Spleen (tissue), 13 donors: ENCODE measurements around the gene CITED2. TPM values are rescaled to one million over a fixed set of nuclear protein-coding genes. Genes with fewer than 3 reads are reported as not detected.

ENCODE experiments used
- DNase-seq: peaks from one replicate; pipeline ENCODE4 v3.0.0-alpha.2; 2020
- H3K27ac ChIP-seq, 8 donors: fragments of 200-600 bp; sonication (generic) in 7 of 8; 1 replicate in 4 of 8; 2 replicates in 4 of 8; pipeline versions ENCODE4 v1.5.0 to v1.8.0; 2016 to 2021; ENCODE audit warnings: inconsistent platforms in 4 of 8, mild to moderate bottlenecking in 4 of 8, moderate library complexity in 1 of 8
- H3K27me3 ChIP-seq, 7 donors: fragments of 200-600 bp; sonication (generic) in 6 of 7; replicated peaks in 1 of 7; 1 replicate in 4 of 7; 2 replicates in 3 of 7; pipeline versions ENCODE4 v1.5.0 to v1.8.0; 2016 to 2021; ENCODE audit warnings: inconsistent platforms in 3 of 7, mild to moderate bottlenecking in 1 of 7
- H3K36me3 ChIP-seq, 6 donors: fragments of 200-600 bp; sonication (generic) in 5 of 6; 1 replicate in 4 of 6; 2 replicates in 2 of 6; pipeline versions ENCODE4 v1.5.0 to v1.8.0; 2016 to 2021; ENCODE audit warnings: inconsistent platforms in 2 of 6
- H3K4me1 ChIP-seq, 6 donors: fragments of 200-600 bp; sonication (generic) in 5 of 6; 1 replicate in 3 of 6; 2 replicates in 3 of 6; pipeline versions ENCODE4 v1.5.0 to v1.8.0; 2016 to 2021; ENCODE audit warnings: inconsistent platforms in 3 of 6
- H3K4me3 ChIP-seq, 8 donors: fragments of 200-600 bp; sonication (generic) in 7 of 8; 1 replicate in 4 of 8; 2 replicates in 4 of 8; pipeline versions ENCODE4 v1.5.0 to v1.8.0; 2016 to 2021; ENCODE audit warnings: inconsistent platforms in 4 of 8, mild to moderate bottlenecking in 4 of 8, moderate library complexity in 2 of 8
- H3K9me3 ChIP-seq, 8 donors: fragments of 200-600 bp; sonication (generic) in 7 of 8; 1 replicate in 4 of 8; 2 replicates in 4 of 8; pipeline versions ENCODE4 v1.5.0 to v1.8.0; 2016 to 2021; ENCODE audit warnings: inconsistent platforms in 4 of 8
- POLR2A ChIP-seq, 3 donors: fragments of 450-650 bp; IDR thresholded peaks; one replicate each; pipeline ENCODE4 v1.5.1; 2017; ENCODE audit warnings: antibody characterized with exemption in 3 of 3, mild to moderate bottlenecking in 1 of 3
- POLR2AphosphoS5 ChIP-seq, 3 donors: sonication (generic); formaldehyde crosslinking; IDR thresholded peaks; one replicate each; pipeline ENCODE4 v1.5.1; 2017; ENCODE audit warnings: antibody characterized with exemption in 3 of 3
- WGBS, 5 donors: extraction: QIAGEN DNeasy Blood & Tissue Kit in 3 of 5; methylation state at CpG; one replicate each; pipeline versions ENCODE4 v1.1.5 to v1.1.7; 2013 to 2018; 5-methylcytosine and 5-hydroxymethylcytosine counted together
- intact Hi-C: fragments of 100-400 bp; cut with DNase I; formaldehyde crosslinking; loops from one replicate; pipeline ENCODE4 v1.15.0; 2023; ENCODE audit warnings: low total_unique reads
- long read RNA-seq, 2 donors: transcript quantifications; one replicate each; lab custom pipeline, GENCODE V29; 2026
- polyA plus RNA-seq, 3 donors: library from polyadenylated mRNA; stranded (reverse); fragments of 200-250 nt; gene quantifications; one replicate each; pipeline ENCODE4 v1.2.1, GENCODE V29; 2013
- total RNA-seq, 7 donors: library from RNA; depleted of rRNA in 3 of 7; stranded (reverse); fragments of >200 nt in 3 of 7; fragmentation: NEBNext Ultra II Directional in 4 of 7; extraction: Animal tissue kit (Norgen Biotek cat#: 25700) in 4 of 7; gene quantifications; one replicate each; pipeline versions ENCODE4 v1.1.0 to v1.2.1, GENCODE V29; 2016 to 2021
- TF ChIP-seq, protein P1 (sequence below), 11 experiments: fragments of 200-600 bp in 7 of 11; fragments of 450-650 bp in 4 of 11; sonication (generic) in 4 of 11; IDR thresholded peaks in 8 of 11; conservative IDR thresholded peaks in 3 of 11; 1 replicate in 7 of 11; 2 replicates in 4 of 11; pipeline versions ENCODE4 v1.4.0 to v1.8.0; 2016 to 2021; ENCODE audit warnings: antibody characterized with exemption in 11 of 11, inconsistent platforms in 4 of 11, mild to moderate bottlenecking in 1 of 11
- donor health status: healthy with polysubstance abuse.
- donor health status: DM: no; HTN: no; CAD: no; lungs with moderate emphysema.
- donor health status: DM: no; HTN: no; CAD: no.
- donor health status: Bipolar disorder and iron deficiency.
- donor health status: healthy.
- donor health status: DM: no; HTN: no; CAD: no.
- donor health status: DM: yes; HTN: yes; CAD: no.

CITED2 gene, protein sequence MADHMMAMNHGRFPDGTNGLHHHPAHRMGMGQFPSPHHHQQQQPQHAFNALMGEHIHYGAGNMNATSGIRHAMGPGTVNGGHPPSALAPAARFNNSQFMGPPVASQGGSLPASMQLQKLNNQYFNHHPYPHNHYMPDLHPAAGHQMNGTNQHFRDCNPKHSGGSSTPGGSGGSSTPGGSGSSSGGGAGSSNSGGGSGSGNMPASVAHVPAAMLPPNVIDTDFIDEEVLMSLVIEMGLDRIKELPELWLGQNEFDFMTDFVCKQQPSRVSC
- total RNA-seq (100 to 1,000 TPM in 6 of 7 donors, 10 to 100 TPM in 1; 63.5 to 213 (median 172) TPM), polyA plus RNA-seq (10 to 100 TPM; 12.9 to 34.6 (median 19.9) TPM)
- long read RNA-seq, donor 1, transcript CITED2-201 (2 exons, 2,354 nt), result major isoform, 92 of 92 reads
- long read RNA-seq, donor 1, partial matches to known transcripts, result 0 of 92 reads
- long read RNA-seq, donor 1, other reads (novel, unspliced or antisense), result 0 of 92 reads
- long read RNA-seq, donor 2, transcript CITED2-201 (2 exons, 2,354 nt), result major isoform, 75 of 75 reads
- long read RNA-seq, donor 2, partial matches to known transcripts, result 0 of 75 reads
- long read RNA-seq, donor 2, other reads (novel, unspliced or antisense), result 0 of 75 reads

DNA sequence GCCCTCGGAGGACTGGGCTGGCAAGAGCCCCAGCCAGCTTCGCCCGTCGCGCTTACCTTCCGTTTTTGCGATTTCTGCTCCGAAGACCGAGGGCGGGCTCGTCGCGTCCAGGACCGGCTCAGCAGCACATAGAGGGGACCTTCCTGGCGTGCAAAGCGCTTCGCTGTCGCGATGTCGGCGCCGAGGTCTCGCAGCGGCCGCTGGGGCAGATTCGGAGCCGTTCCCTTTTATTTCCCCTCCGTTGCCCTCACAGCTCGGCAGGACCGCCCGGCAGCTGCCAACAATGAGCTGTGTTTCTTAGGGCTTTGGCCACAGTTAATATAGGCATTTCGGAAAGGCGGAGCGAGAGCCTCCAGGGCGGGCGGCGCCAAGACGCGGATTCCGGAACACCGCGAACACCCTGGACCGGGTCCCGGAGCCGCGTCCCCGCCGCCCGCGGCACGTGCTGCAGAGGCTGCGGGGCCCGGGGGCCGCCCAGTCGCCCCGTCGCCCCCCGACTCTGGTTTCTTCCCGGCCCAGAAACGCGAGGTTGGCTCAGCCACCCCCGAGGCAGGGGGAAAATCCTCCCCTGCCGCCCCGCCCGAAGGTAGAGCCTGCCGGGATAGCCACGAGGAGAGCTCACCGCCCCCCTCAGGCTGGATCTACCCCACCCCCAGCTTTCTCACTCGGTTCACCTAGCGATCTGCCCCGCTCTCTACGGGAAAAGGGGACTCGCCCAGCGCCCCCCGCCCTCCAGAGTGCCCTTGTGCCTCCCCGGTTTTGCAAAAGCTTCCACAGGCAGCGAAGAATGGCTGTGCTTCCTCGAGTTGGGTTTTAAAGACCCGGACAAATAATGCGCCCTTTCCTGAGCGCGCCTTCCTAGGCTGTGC lies at the start of gene CITED2:
CITED2 (minus strand) TSS at position 292 of the 869 bp plus-strand sequence. CDS start 704 bp downstream, outside the sequence.
- WGBS, 5 donors, result 0 to 1% (median 0%) methylated on average over 51 to 82 of the region's 82 CpGs
- no peaks in the 10 kb centered on the region for H3K27me3 ChIP-seq
- H3K4me1 ChIP-seq, result peaks cover 17 to 51% (median 36%) of the 10 kb centered on the region in 6 donors
- H3K9me3 ChIP-seq, result no peaks in the 10 kb centered on the region
- intact Hi-C loops, result loop anchor here (5.0 kb wide), 1 partner anchor 1068 kb away; no protein-coding TSS in a partner anchor
- peaks cover 0 to 25% (median 0%) of the 10 kb centered on the region in 6 donors for H3K36me3 ChIP-seq
- peak within 1 kb of the TSS; percentile 95 to 99 (median 98) for H3K27ac ChIP-seq
- H3K4me3 ChIP-seq, result peak within 1 kb of the TSS; percentile 73 to 95 (median 88)
- DNase-seq, result peak; percentile 97
- TF ChIP-seq POLR2A (IDR thresholded peaks at IDR 0.05) (peak; percentile 97 to 99 (median 97)), POLR2AphosphoS5 (IDR thresholded peaks at IDR 0.05) (peak; percentile 100)
- TF ChIP-seq, protein P1, sequence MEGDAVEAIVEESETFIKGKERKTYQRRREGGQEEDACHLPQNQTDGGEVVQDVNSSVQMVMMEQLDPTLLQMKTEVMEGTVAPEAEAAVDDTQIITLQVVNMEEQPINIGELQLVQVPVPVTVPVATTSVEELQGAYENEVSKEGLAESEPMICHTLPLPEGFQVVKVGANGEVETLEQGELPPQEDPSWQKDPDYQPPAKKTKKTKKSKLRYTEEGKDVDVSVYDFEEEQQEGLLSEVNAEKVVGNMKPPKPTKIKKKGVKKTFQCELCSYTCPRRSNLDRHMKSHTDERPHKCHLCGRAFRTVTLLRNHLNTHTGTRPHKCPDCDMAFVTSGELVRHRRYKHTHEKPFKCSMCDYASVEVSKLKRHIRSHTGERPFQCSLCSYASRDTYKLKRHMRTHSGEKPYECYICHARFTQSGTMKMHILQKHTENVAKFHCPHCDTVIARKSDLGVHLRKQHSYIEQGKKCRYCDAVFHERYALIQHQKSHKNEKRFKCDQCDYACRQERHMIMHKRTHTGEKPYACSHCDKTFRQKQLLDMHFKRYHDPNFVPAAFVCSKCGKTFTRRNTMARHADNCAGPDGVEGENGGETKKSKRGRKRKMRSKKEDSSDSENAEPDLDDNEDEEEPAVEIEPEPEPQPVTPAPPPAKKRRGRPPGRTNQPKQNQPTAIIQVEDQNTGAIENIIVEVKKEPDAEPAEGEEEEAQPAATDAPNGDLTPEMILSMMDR (IDR thresholded peaks at IDR 0.05 in 8 of 11, conservative IDR thresholded peaks at IDR 0.05 in 3 of 11), result peak in 8 of 11 experiments; percentile 21 to 51 (median 30)

DNA sequence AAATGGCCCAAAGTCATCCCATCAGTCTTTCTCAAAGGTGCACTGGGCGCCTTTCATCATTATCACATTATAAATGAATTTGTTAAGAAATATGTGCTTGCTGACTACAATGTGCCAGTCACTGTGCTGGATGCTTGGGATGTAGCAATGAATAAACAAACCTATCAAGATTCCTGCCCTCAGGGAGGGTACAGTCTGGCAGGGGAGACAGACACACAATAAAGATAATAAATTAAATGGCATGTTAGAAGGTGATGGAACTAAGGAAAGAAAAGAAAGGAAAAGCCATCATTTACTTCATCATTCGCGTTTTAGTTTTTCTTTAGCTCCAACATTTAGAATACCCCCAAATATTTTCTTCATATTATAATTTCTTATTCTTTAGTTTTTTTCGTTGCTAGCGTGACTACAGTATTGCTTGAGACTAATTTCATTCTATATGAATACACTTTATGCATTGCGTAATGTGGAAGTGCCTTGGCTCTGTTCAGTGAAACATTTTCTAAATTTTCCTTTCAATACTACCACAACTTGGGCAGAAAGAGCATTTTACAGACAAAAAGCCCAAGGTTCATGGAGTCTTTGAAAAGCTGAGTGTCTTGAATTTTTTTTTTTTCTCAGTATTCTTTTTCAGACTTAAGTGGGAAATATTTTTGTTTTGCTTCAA lies 48.7 kb upstream of the CITED2 start:
- H3K4me3 ChIP-seq, result no peak overlapping the region
- no peaks in the 10 kb centered on the region for H3K9me3 ChIP-seq
- H3K27ac ChIP-seq, result no peak overlapping the region
- no peaks in the 10 kb centered on the region for H3K36me3 ChIP-seq
- WGBS, 5 donors, result 73 to 88% (median 82%) methylated on average over 6 of the region's 6 CpGs
- no peak for DNase-seq
- intact Hi-C loops, result no loop called here
- peaks cover 0 to 7% (median 0%) of the 10 kb centered on the region in 6 donors for H3K4me1 ChIP-seq
- no peaks in the 10 kb centered on the region for H3K27me3 ChIP-seq
- TF ChIP-seq POLR2A (IDR thresholded peaks at IDR 0.05) (no peak), POLR2AphosphoS5 (IDR thresholded peaks at IDR 0.05) (no peak)
- TF ChIP-seq, protein P1 (IDR thresholded peaks at IDR 0.05 in 8 of 11, conservative IDR thresholded peaks at IDR 0.05 in 3 of 11), result no peak

DNA sequence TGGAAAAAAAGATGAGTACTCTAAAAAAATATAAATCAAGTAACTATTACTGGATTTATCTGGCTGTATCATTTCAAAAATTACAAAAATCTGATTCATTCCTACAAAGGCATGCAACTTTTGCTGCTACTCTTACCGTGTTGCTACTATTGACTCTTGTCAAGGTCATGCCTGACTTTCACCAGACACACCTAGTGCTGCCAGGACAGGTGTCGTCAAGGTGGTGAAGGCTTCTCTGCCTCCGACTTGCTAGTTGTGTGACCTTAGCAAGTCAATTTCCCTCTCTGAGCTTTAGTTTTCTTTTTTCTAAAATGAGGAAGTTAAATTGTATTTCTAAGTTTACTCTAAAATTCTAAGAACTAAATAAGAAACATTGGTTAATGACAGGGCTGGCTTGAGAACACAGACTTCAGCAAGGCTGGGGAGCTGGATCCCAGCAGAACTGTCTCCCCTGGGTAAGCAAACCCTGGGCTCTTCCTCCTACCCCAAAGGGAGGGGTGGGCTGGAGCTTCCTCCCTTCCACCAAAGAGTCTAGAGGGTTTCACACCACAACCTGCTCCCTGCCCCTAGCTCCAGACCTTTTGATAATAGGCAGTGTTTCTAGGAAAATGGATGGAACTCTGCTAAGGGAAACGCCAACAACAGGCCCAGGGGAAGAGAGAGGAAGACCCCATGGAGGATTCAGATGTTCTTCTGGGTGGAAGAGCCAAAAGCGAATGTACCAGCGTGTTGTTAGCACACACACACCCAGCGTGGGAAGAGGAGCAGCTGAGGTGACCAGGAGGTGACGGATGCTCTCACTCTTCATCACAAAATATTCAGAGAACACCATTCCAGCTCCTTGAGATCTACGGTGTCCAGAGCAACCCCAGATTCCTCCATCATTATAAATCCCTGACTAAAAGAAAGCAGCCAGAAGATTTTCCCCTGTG lies 47.9 kb upstream of the CITED2 start:
- Histone ChIP-seq H3K36me3 (no peaks in the 10 kb centered on the region), H3K27ac (no peak overlapping the region), H3K4me3 (no peak overlapping the region), H3K4me1 (peaks cover 0 to 7% (median 0%) of the 10 kb centered on the region in 6 donors), H3K27me3 (no peaks in the 10 kb centered on the region), H3K9me3 (no peaks in the 10 kb centered on the region)
- TF ChIP-seq, protein P1 (IDR thresholded peaks at IDR 0.05 in 8 of 11, conservative IDR thresholded peaks at IDR 0.05 in 3 of 11), result no peak
- TF ChIP-seq POLR2A (IDR thresholded peaks at IDR 0.05) (no peak), POLR2AphosphoS5 (IDR thresholded peaks at IDR 0.05) (no peak)
- intact Hi-C loops, result no loop called here
- DNase-seq, result no peak
- WGBS, 5 donors, result 73 to 81% (median 75%) methylated on average over 9 of the region's 9 CpGs
